Testis (tissue), 2 donors: Measurements from ENCODE around the gene DNAH6.

Experiments used
- POLR2A ChIP-seq: fragments of 450-650 bp; IDR thresholded peaks from one replicate; pipeline ENCODE4 v1.6.1; 2017; ENCODE audit warnings: antibody characterized with exemption, mild to moderate bottlenecking, moderate library complexity
- TF ChIP-seq, protein P1 (sequence below), 3 experiments: fragments of 450-650 bp in 2 of 3; fragments of 200-600 bp in 1 of 3; sonication (generic) in 1 of 3; IDR thresholded peaks; one replicate each; pipeline ENCODE4 v1.5.1; 2016 to 2019; ENCODE audit warnings: antibody characterized with exemption in 3 of 3, mild to moderate bottlenecking in 2 of 3, moderate library complexity in 1 of 3

- no peak for TF ChIP-seq POLR2A
- TF ChIP-seq, protein P1, sequence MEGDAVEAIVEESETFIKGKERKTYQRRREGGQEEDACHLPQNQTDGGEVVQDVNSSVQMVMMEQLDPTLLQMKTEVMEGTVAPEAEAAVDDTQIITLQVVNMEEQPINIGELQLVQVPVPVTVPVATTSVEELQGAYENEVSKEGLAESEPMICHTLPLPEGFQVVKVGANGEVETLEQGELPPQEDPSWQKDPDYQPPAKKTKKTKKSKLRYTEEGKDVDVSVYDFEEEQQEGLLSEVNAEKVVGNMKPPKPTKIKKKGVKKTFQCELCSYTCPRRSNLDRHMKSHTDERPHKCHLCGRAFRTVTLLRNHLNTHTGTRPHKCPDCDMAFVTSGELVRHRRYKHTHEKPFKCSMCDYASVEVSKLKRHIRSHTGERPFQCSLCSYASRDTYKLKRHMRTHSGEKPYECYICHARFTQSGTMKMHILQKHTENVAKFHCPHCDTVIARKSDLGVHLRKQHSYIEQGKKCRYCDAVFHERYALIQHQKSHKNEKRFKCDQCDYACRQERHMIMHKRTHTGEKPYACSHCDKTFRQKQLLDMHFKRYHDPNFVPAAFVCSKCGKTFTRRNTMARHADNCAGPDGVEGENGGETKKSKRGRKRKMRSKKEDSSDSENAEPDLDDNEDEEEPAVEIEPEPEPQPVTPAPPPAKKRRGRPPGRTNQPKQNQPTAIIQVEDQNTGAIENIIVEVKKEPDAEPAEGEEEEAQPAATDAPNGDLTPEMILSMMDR (IDR thresholded peaks at IDR 0.05), result no peak
Measured at GRCh38 chr2:84676295-84676694, 160.0 kb downstream of the DNAH6 start.
